Breast epithelium (tissue), 3 donors: ENCODE measurements around the gene ITPKB.

Experiments used
- POLR2AphosphoS5 ChIP-seq, 3 donors: sonication (generic); formaldehyde crosslinking; IDR thresholded peaks; one replicate each; pipeline ENCODE4 v1.6.1; 2017; ENCODE audit warnings: antibody characterized with exemption in 3 of 3
- TF ChIP-seq, protein P1 (sequence below), 3 donors: fragments of 450-650 bp; IDR thresholded peaks; one replicate each; pipeline ENCODE4 v1.5.1; 2016 to 2017; ENCODE audit warnings: antibody characterized with exemption in 3 of 3, mild to moderate bottlenecking in 3 of 3, moderate library complexity in 3 of 3

DNA sequence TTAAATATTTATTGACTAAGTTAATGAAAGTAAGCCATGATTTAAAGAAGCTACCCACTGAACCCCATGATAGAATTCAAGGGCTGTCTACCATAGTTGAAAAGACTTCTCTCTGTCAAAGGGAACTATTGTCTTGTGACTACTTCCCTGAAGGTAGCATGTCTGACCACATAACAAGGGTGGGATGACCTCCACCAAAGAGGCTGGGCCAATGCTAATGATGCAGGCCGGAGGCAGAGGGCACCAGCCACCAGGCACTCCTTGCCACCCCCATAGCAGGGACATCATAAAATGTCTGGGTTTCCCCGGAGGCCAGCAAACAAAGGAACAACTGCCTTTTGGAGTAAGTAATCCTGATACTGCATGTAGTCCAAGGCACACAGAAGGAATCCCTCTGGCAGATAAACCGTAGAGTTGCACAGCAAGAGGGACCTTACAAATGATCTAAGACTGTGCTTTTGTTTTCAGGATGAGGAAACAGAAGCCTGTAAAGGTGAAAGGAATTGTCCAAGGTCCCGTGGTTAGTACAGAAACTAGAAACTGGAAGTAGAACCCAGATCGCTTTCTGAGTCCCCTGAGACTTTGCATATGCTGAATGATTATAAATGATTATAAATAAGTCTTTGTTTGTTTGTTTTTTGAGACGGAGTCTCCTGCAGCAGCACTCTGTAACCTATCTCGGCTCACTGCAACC lies 33.5 kb upstream of the ITPKB start:
- TF ChIP-seq, protein P1, sequence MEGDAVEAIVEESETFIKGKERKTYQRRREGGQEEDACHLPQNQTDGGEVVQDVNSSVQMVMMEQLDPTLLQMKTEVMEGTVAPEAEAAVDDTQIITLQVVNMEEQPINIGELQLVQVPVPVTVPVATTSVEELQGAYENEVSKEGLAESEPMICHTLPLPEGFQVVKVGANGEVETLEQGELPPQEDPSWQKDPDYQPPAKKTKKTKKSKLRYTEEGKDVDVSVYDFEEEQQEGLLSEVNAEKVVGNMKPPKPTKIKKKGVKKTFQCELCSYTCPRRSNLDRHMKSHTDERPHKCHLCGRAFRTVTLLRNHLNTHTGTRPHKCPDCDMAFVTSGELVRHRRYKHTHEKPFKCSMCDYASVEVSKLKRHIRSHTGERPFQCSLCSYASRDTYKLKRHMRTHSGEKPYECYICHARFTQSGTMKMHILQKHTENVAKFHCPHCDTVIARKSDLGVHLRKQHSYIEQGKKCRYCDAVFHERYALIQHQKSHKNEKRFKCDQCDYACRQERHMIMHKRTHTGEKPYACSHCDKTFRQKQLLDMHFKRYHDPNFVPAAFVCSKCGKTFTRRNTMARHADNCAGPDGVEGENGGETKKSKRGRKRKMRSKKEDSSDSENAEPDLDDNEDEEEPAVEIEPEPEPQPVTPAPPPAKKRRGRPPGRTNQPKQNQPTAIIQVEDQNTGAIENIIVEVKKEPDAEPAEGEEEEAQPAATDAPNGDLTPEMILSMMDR (IDR thresholded peaks at IDR 0.05), result no peak
- no peak for TF ChIP-seq POLR2AphosphoS5 (IDR thresholded peaks at IDR 0.05)
